Measurements from ENCODE around the gene TCERG1.

TCERG1 gene

GRCh38 chr5:146446861-146447733 is at the start of gene TCERG1:
TSS of gene TCERG1 (plus strand) at chr5:146447333. CDS start at chr5:146447350, 17 bp downstream.
- peak; percentile 96 for DNase-seq

GRCh38 chr5:146398826-146399225 is 48.3 kb upstream of the TCERG1 start:
- DNase-seq: no peak

GRCh38 chr5:146399481-146399880 is 47.7 kb upstream of the TCERG1 start:
- no peak for DNase-seq

- no peak for DNase-seq
Observed at GRCh38 chr5:146400201-146400600, 46.9 kb upstream of the TCERG1 start.

GRCh38 chr5:146401021-146401420 is 46.1 kb upstream of the TCERG1 start:
- DNase-seq: no peak

- DNase-seq: no peak
Observed at GRCh38 chr5:146402949-146403348, 44.2 kb upstream of the TCERG1 start.

- no peak for DNase-seq
Observed at GRCh38 chr5:146409054-146409671, 38.0 kb upstream of the TCERG1 start.

- no peak for DNase-seq
Observed at GRCh38 chr5:146410272-146410671, 36.9 kb upstream of the TCERG1 start.

- DNase-seq: no peak
Observed at GRCh38 chr5:146419696-146420095, 27.4 kb upstream of the TCERG1 start.

GRCh38 chr5:146425023-146425422 is 22.1 kb upstream of the TCERG1 start:
- DNase-seq: no peak

GRCh38 chr5:146426305-146426704 is 20.8 kb upstream of the TCERG1 start:
- no peak for DNase-seq

- DNase-seq: no peak
Observed at GRCh38 chr5:146426853-146427618, 20.1 kb upstream of the TCERG1 start.

- DNase-seq: no peak
Observed at GRCh38 chr5:146427619-146427997, 19.5 kb upstream of the TCERG1 start.

GRCh38 chr5:146428658-146429057 is 18.5 kb upstream of the TCERG1 start:
- DNase-seq: no peak

- no peak for DNase-seq
Observed at GRCh38 chr5:146440353-146440752, 6.8 kb upstream of the TCERG1 start.

- DNase-seq: no peak
Observed at GRCh38 chr5:146440870-146441495, 6.2 kb upstream of the TCERG1 start.

- no peak for DNase-seq
Observed at GRCh38 chr5:146441896-146442295, 5.2 kb upstream of the TCERG1 start.

- no peak for DNase-seq
Observed at GRCh38 chr5:146447734-146448380, 724 bp downstream of the TCERG1 start.

GRCh38 chr5:146448783-146449519 is 1.8 kb downstream of the TCERG1 start:
- no peak for DNase-seq

- no peak for DNase-seq
Observed at GRCh38 chr5:146450002-146450401, 2.9 kb downstream of the TCERG1 start.

GRCh38 chr5:146451411-146451810 is 4.3 kb downstream of the TCERG1 start:
- no peak for DNase-seq

GRCh38 chr5:146457431-146457830 is 10.3 kb downstream of the TCERG1 start:
- no peak for DNase-seq
